K562 (cell line): ENCODE results near the gene MAP4K1. TPM values are rescaled to one million over a fixed set of nuclear protein-coding genes. Genes with fewer than 3 reads are reported as not detected.

Source experiments
- BCOR ChIP-seq: fragments of 450-650 bp; IDR thresholded peaks from 2 replicates; pipeline ENCODE4 v1.6.1; 2016
- CBX3 ChIP-seq, 2 experiments: IDR thresholded peaks; 1 replicate in 1 of 2; 2 replicates in 1 of 2; pipeline ENCODE4 v1.6.1; 2012; ENCODE audit warnings: inconsistent platforms in 2 of 2, low read length in 2 of 2, borderline replicate concordance in 1 of 2, control low read depth in 1 of 2
- FOXK1 ChIP-seq: sonication (generic); formaldehyde crosslinking; IDR thresholded peaks from 2 replicates; pipeline ENCODE4 v1.8.0; 2022; ENCODE audit warnings: missing genetic modification reagents, mild to moderate bottlenecking, borderline replicate concordance
- NELFE ChIP-seq: IDR thresholded peaks from 2 replicates; pipeline ENCODE4 v1.6.1; 2011; ENCODE audit warnings: mild to moderate bottlenecking; ENCODE audit not compliant: insufficient read depth, insufficient read length
- PHF8 ChIP-seq: fragments of 200-600 bp; sonication (generic); IDR thresholded peaks from 2 replicates; pipeline ENCODE4 v1.6.1; 2012; ENCODE audit warnings: mixed run types, mild to moderate bottlenecking, inconsistent platforms, low read length, moderate library complexity, borderline replicate concordance
- SRSF7 ChIP-seq: fragments of 200-400 bp; formaldehyde crosslinking; optimal IDR thresholded peaks from 2 replicates; pipeline ENCODE3; 2017; ENCODE audit warnings: mild to moderate bottlenecking, low read depth, low read length
- TRIM28 ChIP-seq: fragments of 450-650 bp; IDR thresholded peaks from 2 replicates; pipeline ENCODE4 v1.6.1; 2017
- ZNF146 ChIP-seq: IDR thresholded peaks from one replicate; pipeline ENCODE4 v1.6.1; 2018; ENCODE audit warnings: missing compliant biosample characterization; ENCODE audit not compliant: unreplicated experiment
- ZNF174 ChIP-seq: fragments of 250-450 bp; sonication (Bioruptor Pico); IDR thresholded peaks from 2 replicates; pipeline ENCODE4 v1.4.0; 2020; ENCODE audit warnings: mild to moderate bottlenecking
- ZNF347 ChIP-seq: fragments of 450-650 bp; formaldehyde crosslinking; IDR thresholded peaks from 2 replicates; pipeline ENCODE4 v1.4.0; 2020; ENCODE audit warnings: low read depth, mild to moderate bottlenecking, moderate library complexity
- ZNF431 ChIP-seq: sonication (generic); formaldehyde crosslinking; IDR thresholded peaks from 2 replicates; pipeline ENCODE4 v1.8.0; 2022; ENCODE audit warnings: mild to moderate bottlenecking, missing genetic modification reagents
- ZNF445 ChIP-seq: fragments of 250-450 bp; sonication (Bioruptor Pico); IDR thresholded peaks from 2 replicates; pipeline ENCODE4 v1.4.0; 2020; ENCODE audit warnings: low read depth, mild to moderate bottlenecking, moderate library complexity
- ZNF696 ChIP-seq: fragments of 250-450 bp; sonication (Bioruptor Pico); conservative IDR thresholded peaks from 2 replicates; pipeline ENCODE4 v1.4.0; 2020; ENCODE audit warnings: mild to moderate bottlenecking, moderate library complexity
- ZNF77 ChIP-seq: fragments of 250-450 bp; sonication (Bioruptor Pico); IDR thresholded peaks from 2 replicates; pipeline ENCODE4 v1.5.0; 2020
- ZNF830 ChIP-seq: fragments of 250-450 bp; sonication (Bioruptor Pico); IDR thresholded peaks from 2 replicates; pipeline ENCODE4 v1.5.0; 2021; ENCODE audit warnings: mild to moderate bottlenecking
- polyA plus RNA-seq, 8 experiments: library from polyadenylated mRNA; depleted of rRNA in 4 of 8; stranded (reverse) in 5 of 8; unstranded in 3 of 8; fragments of >200 nt; fragmentation: Nextera tagmentation in 2 of 8; fragmentation: Illumina TruSeq in 1 of 8; extraction: Ambion mirVana in 2 of 8; extraction: Trizol in 1 of 8; gene quantifications; 2 replicates each; pipeline versions ENCODE4 v1.2.1 to v1.2.3, GENCODE V29; 2011 to 2014; ENCODE audit warnings: inconsistent platforms in 1 of 8, missing spikeins in 1 of 8
- total RNA-seq, 7 experiments: library from RNA; depleted of rRNA in 6 of 7; stranded (reverse); fragments of >200 nt in 6 of 7; fragmentation: Illumina TruSeq in 2 of 7; extraction: Trizol in 2 of 7; gene quantifications; 2 replicates each; pipeline versions ENCODE4 v1.2.1 to v1.2.3, GENCODE V29; 2011 to 2021; ENCODE audit warnings: low replicate concordance in 1 of 7
- TF ChIP-seq, protein P1 (sequence below): fragments of 250-450 bp; sonication (Bioruptor Pico); IDR thresholded peaks from 2 replicates; pipeline ENCODE4 v1.8.0; 2022; ENCODE audit warnings: moderate library complexity, mild to moderate bottlenecking, inconsistent platforms
- TF ChIP-seq, protein P2 (sequence below): fragments of 450-650 bp; formaldehyde crosslinking; IDR thresholded peaks from 2 replicates; pipeline ENCODE4 v1.4.0; 2020; ENCODE audit warnings: mild to moderate bottlenecking, moderate library complexity
- TF ChIP-seq, protein P3 (sequence below): sonication (generic); formaldehyde crosslinking; IDR thresholded peaks from 2 replicates; pipeline ENCODE4 v1.8.1; 2023; ENCODE audit warnings: mild to moderate bottlenecking, missing genetic modification reagents
- TF ChIP-seq, protein P4 (sequence below), 2 experiments: fragments of 200-800 bp in 1 of 2; sonication (Bioruptor generic) in 1 of 2; sonication (generic) in 1 of 2; formaldehyde crosslinking in 1 of 2; IDR thresholded peaks in 1 of 2; conservative IDR thresholded peaks in 1 of 2; 2 replicates each; pipeline versions ENCODE4 v1.5.0 to v1.6.1; 2016 to 2020; ENCODE audit warnings: missing compliant biosample characterization in 1 of 2, missing genetic modification characterization in 1 of 2, missing genetic modification reagents in 1 of 2
- TF ChIP-seq, protein P5 (sequence below): sonication (generic); formaldehyde crosslinking; IDR thresholded peaks from 2 replicates; pipeline ENCODE4 v1.8.1; 2023; ENCODE audit warnings: mild to moderate bottlenecking, missing genetic modification reagents
- TF ChIP-seq, protein P6 (sequence below): sonication (generic); formaldehyde crosslinking; IDR thresholded peaks from 2 replicates; pipeline ENCODE4 v1.8.0; 2022; ENCODE audit warnings: mild to moderate bottlenecking, missing genetic modification reagents

The MAP4K1 gene
- total and polyA plus RNA-seq, 9 of the 15 experiments (the other 6 are each of a cell fraction or from before 2014, with no cell fraction given), result 0.14 to 3.2 (median 0.73) TPM; not detected in 1

DNA sequence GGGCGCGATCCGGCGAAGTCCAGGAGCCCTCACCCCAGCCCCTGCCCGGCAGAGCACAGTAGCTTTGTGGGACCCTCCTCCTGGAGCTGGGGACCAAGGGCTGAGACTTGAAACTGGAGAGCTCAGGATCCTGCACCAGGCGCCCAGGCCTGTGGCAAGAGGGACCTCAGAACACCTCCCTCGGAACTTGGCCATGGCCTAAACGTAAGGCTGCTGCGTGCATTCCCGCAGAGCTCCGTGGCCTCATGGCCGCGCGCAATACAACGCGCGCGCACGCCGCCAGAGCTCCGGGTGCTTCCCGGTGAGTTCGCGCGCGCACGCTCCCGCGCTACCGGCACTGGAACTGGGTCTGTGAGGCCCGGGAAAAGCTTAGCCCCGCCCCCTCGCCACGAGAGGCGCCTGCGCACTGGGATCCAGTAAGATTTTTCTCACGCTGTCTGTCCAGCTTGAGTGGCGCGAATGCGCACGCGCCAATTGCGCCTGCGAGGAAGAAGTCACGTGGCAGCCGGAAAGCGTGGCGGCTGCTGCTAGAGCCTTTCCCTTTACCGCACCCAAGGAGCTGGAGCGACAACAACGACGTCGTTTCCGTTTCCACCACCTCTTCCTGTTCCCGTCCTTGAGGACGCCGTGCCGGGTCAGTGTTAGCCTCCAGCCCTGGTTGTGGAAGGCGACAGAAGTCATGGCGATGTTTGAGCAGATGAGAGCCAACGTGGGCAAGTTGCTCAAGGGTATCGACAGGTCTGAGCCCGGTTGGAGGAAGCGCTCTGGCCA is 1.0 kb upstream of the MAP4K1 start, which contains the start of gene EIF3K (continued):
- TF ChIP-seq, protein P1, sequence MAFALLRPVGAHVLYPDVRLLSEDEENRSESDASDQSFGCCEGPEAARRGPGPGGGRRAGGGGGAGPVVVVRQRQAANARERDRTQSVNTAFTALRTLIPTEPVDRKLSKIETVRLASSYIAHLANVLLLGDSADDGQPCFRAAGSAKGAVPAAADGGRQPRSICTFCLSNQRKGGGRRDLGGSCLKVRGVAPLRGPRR, result no peak
- TF ChIP-seq SRSF7, result no peak
- 0 out of 2 replicates have a peak, but pooled peaks have one; percentile 31 for TF ChIP-seq FOXK1
- TF ChIP-seq, protein P2, sequence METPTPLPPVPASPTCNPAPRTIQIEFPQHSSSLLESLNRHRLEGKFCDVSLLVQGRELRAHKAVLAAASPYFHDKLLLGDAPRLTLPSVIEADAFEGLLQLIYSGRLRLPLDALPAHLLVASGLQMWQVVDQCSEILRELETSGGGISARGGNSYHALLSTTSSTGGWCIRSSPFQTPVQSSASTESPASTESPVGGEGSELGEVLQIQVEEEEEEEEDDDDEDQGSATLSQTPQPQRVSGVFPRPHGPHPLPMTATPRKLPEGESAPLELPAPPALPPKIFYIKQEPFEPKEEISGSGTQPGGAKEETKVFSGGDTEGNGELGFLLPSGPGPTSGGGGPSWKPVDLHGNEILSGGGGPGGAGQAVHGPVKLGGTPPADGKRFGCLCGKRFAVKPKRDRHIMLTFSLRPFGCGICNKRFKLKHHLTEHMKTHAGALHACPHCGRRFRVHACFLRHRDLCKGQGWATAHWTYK (CRISPR knock-in tag), result no peak
- no peak for TF ChIP-seq ZNF174 (CRISPR knock-in tag)
- peak; percentile 92 for TF ChIP-seq PHF8
- TF ChIP-seq, protein P3, sequence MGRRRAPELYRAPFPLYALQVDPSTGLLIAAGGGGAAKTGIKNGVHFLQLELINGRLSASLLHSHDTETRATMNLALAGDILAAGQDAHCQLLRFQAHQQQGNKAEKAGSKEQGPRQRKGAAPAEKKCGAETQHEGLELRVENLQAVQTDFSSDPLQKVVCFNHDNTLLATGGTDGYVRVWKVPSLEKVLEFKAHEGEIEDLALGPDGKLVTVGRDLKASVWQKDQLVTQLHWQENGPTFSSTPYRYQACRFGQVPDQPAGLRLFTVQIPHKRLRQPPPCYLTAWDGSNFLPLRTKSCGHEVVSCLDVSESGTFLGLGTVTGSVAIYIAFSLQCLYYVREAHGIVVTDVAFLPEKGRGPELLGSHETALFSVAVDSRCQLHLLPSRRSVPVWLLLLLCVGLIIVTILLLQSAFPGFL, result no peak
- 0 out of 2 replicates have a peak, but pooled peaks have one; percentile 24 for TF ChIP-seq TRIM28
- TF ChIP-seq BCOR, result no peak
- TF ChIP-seq, protein P4, sequence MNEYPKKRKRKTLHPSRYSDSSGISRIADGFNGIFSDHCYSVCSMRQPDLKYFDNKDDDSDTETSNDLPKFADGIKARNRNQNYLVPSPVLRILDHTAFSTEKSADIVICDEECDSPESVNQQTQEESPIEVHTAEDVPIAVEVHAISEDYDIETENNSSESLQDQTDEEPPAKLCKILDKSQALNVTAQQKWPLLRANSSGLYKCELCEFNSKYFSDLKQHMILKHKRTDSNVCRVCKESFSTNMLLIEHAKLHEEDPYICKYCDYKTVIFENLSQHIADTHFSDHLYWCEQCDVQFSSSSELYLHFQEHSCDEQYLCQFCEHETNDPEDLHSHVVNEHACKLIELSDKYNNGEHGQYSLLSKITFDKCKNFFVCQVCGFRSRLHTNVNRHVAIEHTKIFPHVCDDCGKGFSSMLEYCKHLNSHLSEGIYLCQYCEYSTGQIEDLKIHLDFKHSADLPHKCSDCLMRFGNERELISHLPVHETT (CRISPR knock-in tag; conservative IDR thresholded peaks at IDR 0.05 in 1 of 2, IDR thresholded peaks at IDR 0.05 in 1 of 2), result peak in 1 of 2 experiments; percentile 96; a peak in 2 of 4 replicates
- TF ChIP-seq ZNF696 (CRISPR knock-in tag), result no peak
- no peak for TF ChIP-seq NELFE
- TF ChIP-seq, protein P5, sequence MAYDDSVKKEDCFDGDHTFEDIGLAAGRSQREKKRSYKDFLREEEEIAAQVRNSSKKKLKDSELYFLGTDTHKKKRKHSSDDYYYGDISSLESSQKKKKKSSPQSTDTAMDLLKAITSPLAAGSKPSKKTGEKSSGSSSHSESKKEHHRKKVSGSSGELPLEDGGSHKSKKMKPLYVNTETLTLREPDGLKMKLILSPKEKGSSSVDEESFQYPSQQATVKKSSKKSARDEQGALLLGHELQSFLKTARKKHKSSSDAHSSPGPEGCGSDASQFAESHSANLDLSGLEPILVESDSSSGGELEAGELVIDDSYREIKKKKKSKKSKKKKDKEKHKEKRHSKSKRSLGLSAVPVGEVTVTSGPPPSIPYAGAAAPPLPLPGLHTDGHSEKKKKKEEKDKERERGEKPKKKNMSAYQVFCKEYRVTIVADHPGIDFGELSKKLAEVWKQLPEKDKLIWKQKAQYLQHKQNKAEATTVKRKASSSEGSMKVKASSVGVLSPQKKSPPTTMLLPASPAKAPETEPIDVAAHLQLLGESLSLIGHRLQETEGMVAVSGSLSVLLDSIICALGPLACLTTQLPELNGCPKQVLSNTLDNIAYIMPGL, result no peak
- TF ChIP-seq ZNF146 (CRISPR knock-in tag), result no peak
- no peak for TF ChIP-seq CBX3 (IDR thresholded peaks at IDR 0.05; ENCODE audit: borderline replicate concordance in 1 of 2, low read length in 2 of 2)
- no peak for TF ChIP-seq ZNF431 (CRISPR knock-in tag)
- no peak for TF ChIP-seq ZNF77 (CRISPR knock-in tag)
- TF ChIP-seq ZNF830 (CRISPR knock-in tag), result no peak
- TF ChIP-seq ZNF347 (CRISPR knock-in tag), result no peak
- TF ChIP-seq, protein P6, sequence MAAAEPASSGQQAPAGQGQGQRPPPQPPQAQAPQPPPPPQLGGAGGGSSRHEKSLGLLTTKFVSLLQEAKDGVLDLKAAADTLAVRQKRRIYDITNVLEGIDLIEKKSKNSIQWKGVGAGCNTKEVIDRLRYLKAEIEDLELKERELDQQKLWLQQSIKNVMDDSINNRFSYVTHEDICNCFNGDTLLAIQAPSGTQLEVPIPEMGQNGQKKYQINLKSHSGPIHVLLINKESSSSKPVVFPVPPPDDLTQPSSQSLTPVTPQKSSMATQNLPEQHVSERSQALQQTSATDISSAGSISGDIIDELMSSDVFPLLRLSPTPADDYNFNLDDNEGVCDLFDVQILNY (CRISPR knock-in tag), result no peak
- no peak for TF ChIP-seq ZNF445 (CRISPR knock-in tag)
